Esophagus muscularis mucosa (tissue), 3 donors: Measurements from ENCODE around the gene SRRT.

Experiments
- EP300 ChIP-seq: sonication (generic); formaldehyde crosslinking; IDR thresholded peaks from one replicate; pipeline ENCODE4 v1.6.1; 2017; ENCODE audit warnings: antibody characterized with exemption
- TF ChIP-seq, protein P1 (sequence below), 3 experiments: fragments of 200-600 bp in 2 of 3; fragments of 450-650 bp in 1 of 3; sonication (generic) in 2 of 3; IDR thresholded peaks; one replicate each; pipeline ENCODE4 v1.5.1; 2017 to 2019; ENCODE audit warnings: antibody characterized with exemption in 3 of 3, mild to moderate bottlenecking in 2 of 3, moderate library complexity in 1 of 3

DNA sequence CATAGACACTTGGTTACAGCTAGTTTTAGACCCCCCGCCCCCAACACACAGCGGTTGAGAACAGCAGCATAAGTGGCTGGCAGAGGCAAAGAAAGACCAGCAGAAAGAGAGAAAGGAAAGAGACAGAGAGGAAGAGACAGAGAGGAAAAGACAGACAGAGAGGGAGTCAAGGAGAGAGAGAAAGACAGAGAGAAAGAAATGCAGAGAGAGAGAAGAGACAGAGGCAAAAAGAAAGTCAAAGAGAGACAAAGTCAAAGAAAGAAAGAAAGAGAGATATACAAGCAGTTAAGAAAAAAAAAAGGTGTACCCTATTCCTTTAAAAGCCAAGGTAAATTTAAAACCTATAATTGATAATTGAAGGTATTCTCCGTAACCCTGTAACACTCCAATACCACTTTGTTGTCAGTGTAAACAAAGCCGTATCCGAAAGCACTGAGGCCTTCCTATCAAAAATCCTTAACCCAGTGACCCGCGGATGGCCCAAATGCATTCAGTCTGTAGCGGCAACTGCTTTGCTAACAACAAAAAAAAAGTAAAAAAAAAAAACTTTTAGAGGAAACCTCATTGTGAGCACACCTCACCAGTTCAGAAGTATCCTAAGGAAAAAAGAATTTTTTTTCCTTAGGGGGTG, 34.3 kb upstream of the SRRT start:
- TF ChIP-seq, protein P1, sequence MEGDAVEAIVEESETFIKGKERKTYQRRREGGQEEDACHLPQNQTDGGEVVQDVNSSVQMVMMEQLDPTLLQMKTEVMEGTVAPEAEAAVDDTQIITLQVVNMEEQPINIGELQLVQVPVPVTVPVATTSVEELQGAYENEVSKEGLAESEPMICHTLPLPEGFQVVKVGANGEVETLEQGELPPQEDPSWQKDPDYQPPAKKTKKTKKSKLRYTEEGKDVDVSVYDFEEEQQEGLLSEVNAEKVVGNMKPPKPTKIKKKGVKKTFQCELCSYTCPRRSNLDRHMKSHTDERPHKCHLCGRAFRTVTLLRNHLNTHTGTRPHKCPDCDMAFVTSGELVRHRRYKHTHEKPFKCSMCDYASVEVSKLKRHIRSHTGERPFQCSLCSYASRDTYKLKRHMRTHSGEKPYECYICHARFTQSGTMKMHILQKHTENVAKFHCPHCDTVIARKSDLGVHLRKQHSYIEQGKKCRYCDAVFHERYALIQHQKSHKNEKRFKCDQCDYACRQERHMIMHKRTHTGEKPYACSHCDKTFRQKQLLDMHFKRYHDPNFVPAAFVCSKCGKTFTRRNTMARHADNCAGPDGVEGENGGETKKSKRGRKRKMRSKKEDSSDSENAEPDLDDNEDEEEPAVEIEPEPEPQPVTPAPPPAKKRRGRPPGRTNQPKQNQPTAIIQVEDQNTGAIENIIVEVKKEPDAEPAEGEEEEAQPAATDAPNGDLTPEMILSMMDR (IDR thresholded peaks at IDR 0.05): no peak
- TF ChIP-seq EP300: no peak
